PC-3 (cell line): ENCODE data around the gene ZNF541.

Experiments
- CTCF ChIP-seq: fragments of 300-600 bp; sonication (generic); conservative IDR thresholded peaks from 2 replicates; pipeline ENCODE4 v1.5.1; 2017; ENCODE audit warnings: antibody characterized with exemption, low read depth, mild to moderate bottlenecking, low read length
- EZH2 ChIP-seq: fragments of 300-600 bp; sonication (generic); IDR thresholded peaks from one replicate; pipeline ENCODE4 v1.6.1; 2017; ENCODE audit warnings: antibody characterized with exemption, mild to moderate bottlenecking, low read length; ENCODE audit not compliant: unreplicated experiment
- EZH2phosphoT487 ChIP-seq: fragments of 300-600 bp; sonication (generic); IDR thresholded peaks from 2 replicates; pipeline ENCODE4 v1.6.1; 2018; ENCODE audit warnings: mild to moderate bottlenecking, antibody characterized with exemption, low read length, borderline replicate concordance

- TF ChIP-seq EZH2 (no peak), CTCF (no peak), EZH2phosphoT487 (no peak)
Measured at GRCh38 chr19:47544476-47544875, 28.5 kb downstream of the ZNF541 start.
